K562 (cell line): Measurements from ENCODE around the gene ADAT3. TPM values are rescaled to one million over a fixed set of nuclear protein-coding genes. Genes with fewer than 3 reads are reported as not detected.

ENCODE experiments used
- ATAC-seq: fragments of 200-7000 bp; cut with Tn5 transposase; 3 replicates; pipeline ENCODE4 v1.9.1; 2020; ENCODE audit warnings: moderate library complexity
- BruUV-seq: library from RNA; stranded (reverse); fragments of 400-500 nt; replicated peaks from 2 replicates; lab custom pipeline; 2021; lab: Mats Ljungman, UMichigan
- CTCF ChIA-PET: fragments of 300-600 bp; formaldehyde crosslinking; extraction: SDS; loops from one replicate; lab custom pipeline; 2021; ENCODE audit warnings: low intra/inter-chr PET ratio; lab: Yijun Ruan, JAX
- POLR2A ChIA-PET: fragments of 300-600, 350-650 bp; sonication (Branson Sonifier 250); formaldehyde crosslinking; extraction: SDS; loops from one replicate; lab custom pipeline; 2021; ENCODE audit warnings: antibody characterized with exemption, inconsistent platforms; lab: Yijun Ruan, JAX
- DNase-seq, 4 experiments: peaks; one replicate each; pipeline versions ENCODE4 v3.0.0 to v3.0.0-alpha.2; 2011 to 2018; ENCODE audit warnings: low spot score in 3 of 4, mixed read lengths in 3 of 4; ENCODE audit errors: extremely low read depth in 1 of 4
- FAIRE-seq: peaks from 2 replicates; lab custom pipeline; 2011; peaks lifted over from hg19 to GRCh38; lab: Jason Lieb, UNC
- H2AFZ ChIP-seq: 2 replicates; pipeline ENCODE4 v1.6.0; 2011; ENCODE audit warnings: low read depth, low read length, control low read depth, inconsistent platforms
- H3K27ac ChIP-seq: fragments of 200-600 bp; 3 replicates; pipeline ENCODE4 v1.8.0; 2011; ENCODE audit warnings: low read depth, mild to moderate bottlenecking, control low read depth, inconsistent platforms, low read length, moderate library complexity, mixed read lengths; ENCODE audit errors: extremely low read depth
- H3K27me3 ChIP-seq, 2 experiments: fragments of 300-600 bp in 1 of 2; 2 replicates in 1 of 2; 3 replicates in 1 of 2; pipeline versions ENCODE4 v1.6.0 to v1.8.0; 2011; ENCODE audit warnings: inconsistent platforms in 2 of 2, low read length in 2 of 2, mild to moderate bottlenecking in 1 of 2, mixed read lengths in 1 of 2, moderate library complexity in 1 of 2; ENCODE audit not compliant: control insufficient read depth in 2 of 2, insufficient read depth in 2 of 2
- H3K36me3 ChIP-seq: fragments of 300-600 bp; 3 replicates; pipeline ENCODE4 v1.8.0; 2011; ENCODE audit warnings: mild to moderate bottlenecking, low read length, inconsistent platforms; ENCODE audit not compliant: control insufficient read depth, insufficient read depth
- H3K4me1 ChIP-seq, 2 experiments: fragments of 200-600 bp in 1 of 2; replicated peaks in 1 of 2; 2 replicates in 1 of 2; 3 replicates in 1 of 2; pipeline versions ENCODE4 v1.5.1 to v1.8.0; 2011; ENCODE audit warnings: inconsistent platforms in 2 of 2, low read length in 2 of 2, mild to moderate bottlenecking in 1 of 2, mixed read lengths in 1 of 2, moderate library complexity in 1 of 2; ENCODE audit not compliant: control insufficient read depth in 2 of 2, insufficient read depth in 2 of 2
- H3K4me2 ChIP-seq: 2 replicates; pipeline ENCODE4 v1.6.1; 2011; ENCODE audit warnings: low read length, control low read depth, inconsistent platforms, mixed read lengths; ENCODE audit not compliant: insufficient read depth
- H3K4me3 ChIP-seq: fragments of 200-600 bp; sonication (generic), shearing (Covaris generic); 2 replicates; pipeline ENCODE4 v1.5.1; 2016; ENCODE audit warnings: control low read depth, inconsistent platforms
- H3K79me2 ChIP-seq: fragments of 200-600 bp; 3 replicates; pipeline ENCODE4 v1.8.0; 2011; ENCODE audit warnings: low read length, inconsistent platforms; ENCODE audit not compliant: control insufficient read depth, insufficient read depth
- H3K9ac ChIP-seq, 2 experiments: 2 replicates each; pipeline versions ENCODE4 v1.6.0 to v1.6.1; 2011; ENCODE audit warnings: low read depth in 2 of 2, low read length in 2 of 2, control low read depth in 1 of 2, inconsistent platforms in 1 of 2, mild to moderate bottlenecking in 1 of 2, mixed read lengths in 1 of 2; ENCODE audit not compliant: insufficient read depth in 1 of 2
- H3K9me1 ChIP-seq: one replicate; pipeline ENCODE4 v1.6.0; 2011; ENCODE audit warnings: inconsistent platforms, mild to moderate bottlenecking, low read length, moderate library complexity; ENCODE audit not compliant: control insufficient read depth, insufficient read depth
- H3K9me3 ChIP-seq: replicated peaks from 2 replicates; pipeline ENCODE4 v1.5.1; 2011; ENCODE audit warnings: low read depth, low read length, inconsistent platforms; ENCODE audit not compliant: control insufficient read depth, insufficient read depth
- H4K20me1 ChIP-seq: replicated peaks from 2 replicates; pipeline ENCODE4 v1.6.1; 2011; ENCODE audit warnings: low read length, inconsistent platforms, mixed read lengths; ENCODE audit not compliant: control insufficient read depth, insufficient read depth
- BCOR ChIP-seq: fragments of 450-650 bp; IDR thresholded peaks from 2 replicates; pipeline ENCODE4 v1.6.1; 2016
- BRD4 ChIP-seq: fragments of 200-600 bp; sonication (generic); IDR thresholded peaks from 2 replicates; pipeline ENCODE4 v1.6.1; 2017; ENCODE audit warnings: inconsistent platforms
- CBFA2T2 ChIP-seq: fragments of 450-650 bp; conservative IDR thresholded peaks from 2 replicates; pipeline ENCODE4 v1.6.1; 2017; ENCODE audit warnings: mild to moderate bottlenecking
- CTCF ChIP-seq, 3 experiments: IDR thresholded peaks in 2 of 3; conservative IDR thresholded peaks in 1 of 3; 2 replicates each; pipeline ENCODE4 v1.5.1; 2011 to 2012; ENCODE audit warnings: low read length in 3 of 3, mild to moderate bottlenecking in 3 of 3, control low read depth in 2 of 3, improper control_type of control experiment in 1 of 3, inconsistent platforms in 1 of 3, low read depth in 1 of 3, mixed read lengths in 1 of 3, moderate library complexity in 1 of 3; ENCODE audit not compliant: insufficient read depth in 2 of 3
- EHMT2 ChIP-seq: fragments of 450-650 bp; IDR thresholded peaks from 2 replicates; pipeline ENCODE4 v1.6.1; 2018; ENCODE audit warnings: antibody characterized with exemption
- FIP1L1 ChIP-seq: fragments of 200-400 bp; formaldehyde crosslinking; IDR thresholded peaks from 2 replicates; pipeline ENCODE4 v1.6.1; 2018; ENCODE audit warnings: mild to moderate bottlenecking, low read depth, low read length; ENCODE audit not compliant: poor library complexity, severe bottlenecking
- HDAC1 ChIP-seq, 2 experiments: fragments of 450-650 bp; IDR thresholded peaks; 2 replicates each; pipeline ENCODE4 v1.6.1; 2016 to 2017; ENCODE audit warnings: inconsistent platforms in 1 of 2, mild to moderate bottlenecking in 1 of 2, moderate library complexity in 1 of 2
- HNRNPH1 ChIP-seq: fragments of 200-400 bp; formaldehyde crosslinking; optimal IDR thresholded peaks from 2 replicates; pipeline ENCODE3; 2017; ENCODE audit warnings: low read depth, mild to moderate bottlenecking, low read length, moderate library complexity
- KAT7 ChIP-seq: sonication (generic); formaldehyde crosslinking; IDR thresholded peaks from 2 replicates; pipeline ENCODE4 v1.8.0; 2022; ENCODE audit warnings: missing genetic modification reagents, mild to moderate bottlenecking, borderline replicate concordance
- NEUROD1 ChIP-seq: fragments of 150-350 bp; IDR thresholded peaks from 2 replicates; pipeline ENCODE4 v1.6.1; 2014; ENCODE audit warnings: borderline replicate concordance, low read length, low read depth; ENCODE audit not compliant: partially characterized antibody
- RBBP5 ChIP-seq: fragments of 200-600 bp; sonication (generic); IDR thresholded peaks from 2 replicates; pipeline ENCODE4 v1.6.1; 2012; ENCODE audit warnings: borderline replicate concordance, mild to moderate bottlenecking, low read length, control low read depth, inconsistent platforms; ENCODE audit not compliant: insufficient read depth, poor library complexity, severe bottlenecking
- RFX7 ChIP-seq: fragments of 250-450 bp; sonication (Bioruptor Pico); IDR thresholded peaks from 2 replicates; pipeline ENCODE4 v1.5.1; 2021; ENCODE audit warnings: mild to moderate bottlenecking
- SP2 ChIP-seq: IDR thresholded peaks from 2 replicates; pipeline ENCODE4 v1.6.1; 2011; ENCODE audit warnings: mild to moderate bottlenecking, low read depth, low read length, moderate library complexity; ENCODE audit not compliant: poor library complexity, severe bottlenecking; ENCODE audit errors: extremely low read depth
- SRSF9 ChIP-seq: fragments of 200-400 bp; formaldehyde crosslinking; IDR thresholded peaks from 2 replicates; pipeline ENCODE4 v1.6.1; 2017; ENCODE audit warnings: low read depth, low read length, borderline replicate concordance
- TAF9B ChIP-seq: fragments of 450-650 bp; IDR thresholded peaks from 2 replicates; pipeline ENCODE4 v1.6.1; 2018; ENCODE audit warnings: mild to moderate bottlenecking; ENCODE audit not compliant: partially characterized antibody
- ZFP36 ChIP-seq: fragments of 150-350 bp; IDR thresholded peaks from 2 replicates; pipeline ENCODE4 v1.6.1; 2018; ENCODE audit warnings: low read length, low read depth; ENCODE audit not compliant: partially characterized antibody
- ZNF224 ChIP-seq: sonication (generic); formaldehyde crosslinking; IDR thresholded peaks from 2 replicates; pipeline ENCODE4 v1.8.0; 2022; ENCODE audit warnings: mild to moderate bottlenecking, missing genetic modification reagents
- ZNF316 ChIP-seq: fragments of 450-650 bp; IDR thresholded peaks from 2 replicates; pipeline ENCODE4 v1.6.1; 2016
- ZNF764 ChIP-seq: fragments of 250-450 bp; sonication (Bioruptor Pico); IDR thresholded peaks from 2 replicates; pipeline ENCODE4 v1.4.0; 2020; ENCODE audit warnings: low read depth, mild to moderate bottlenecking, moderate library complexity
- WGBS: fragments of 100-300 bp; shearing (Covaris generic); methylation state at CpG from one replicate; pipeline ENCODE4 v1.1.6; 2016; ENCODE audit warnings: low coverage, mixed read lengths; ENCODE audit not compliant: insufficient coverage; ENCODE audit errors: missing lambda C conversion rate; 5-methylcytosine and 5-hydroxymethylcytosine counted together
- in situ Hi-C: fragments of 300-500 bp; cut with MboI; formaldehyde crosslinking; loops from 4 replicates; pipeline ENCODE4 v1.15.0; 2018; ENCODE audit warnings: inconsistent platforms, mixed read lengths
- intact Hi-C: fragments of 100-400 bp; cut with micrococcal nuclease; formaldehyde crosslinking; loops from 2 replicates; pipeline ENCODE4 v1.14.2; 2022
- polyA plus RNA-seq, 8 experiments: library from polyadenylated mRNA; depleted of rRNA in 4 of 8; stranded (reverse) in 5 of 8; unstranded in 3 of 8; fragments of >200 nt; fragmentation: Nextera tagmentation in 2 of 8; fragmentation: Illumina TruSeq in 1 of 8; extraction: Ambion mirVana in 2 of 8; extraction: Trizol in 1 of 8; gene quantifications; 2 replicates each; pipeline versions ENCODE4 v1.2.1 to v1.2.3, GENCODE V29; 2011 to 2014; ENCODE audit warnings: inconsistent platforms in 1 of 8, missing spikeins in 1 of 8
- total RNA-seq, 7 experiments: library from RNA; depleted of rRNA in 6 of 7; stranded (reverse); fragments of >200 nt in 6 of 7; fragmentation: Illumina TruSeq in 2 of 7; extraction: Trizol in 2 of 7; gene quantifications; 2 replicates each; pipeline versions ENCODE4 v1.2.1 to v1.2.3, GENCODE V29; 2011 to 2021; ENCODE audit warnings: low replicate concordance in 1 of 7

The ADAT3 gene
- total and polyA plus RNA-seq, 9 of the 15 experiments (the other 6 are each of a cell fraction or from before 2014, with no cell fraction given) = 0.67 to 15.6 (median 7.8) TPM; not detected in 4

- TF ChIP-seq EHMT2 = no peak
- TF ChIP-seq HNRNPH1 = no peak
- TF ChIP-seq ZNF224 (CRISPR knock-in tag) = no peak
- TF ChIP-seq FIP1L1 = no peak
- 0 out of 2 replicates have a peak, but pooled peaks have one; percentile 21 for TF ChIP-seq CBFA2T2
- TF ChIP-seq TAF9B = no peak
- TF ChIP-seq SRSF9 = no peak
- peak; percentile 73 for TF ChIP-seq ZNF316
- TF ChIP-seq ZNF764 = no peak
Observed at GRCh38 chr19:1858412-1859081, 46.7 kb upstream of the ADAT3 start (continued).

GRCh38 chr19:1859331-1859781, 45.8 kb upstream of the ADAT3 start:
- no TSS peak for BruUV-seq
- Histone ChIP-seq H3K9ac (peak overlapping the region in 1 of 2 experiments; percentile 97; a peak in 2 of 4 replicates), H3K4me2 (peak overlapping the region; percentile 82), H3K4me1 (peaks cover 53 to 83% of the 10 kb centered on the region in 2 experiments), H3K27ac (peak overlapping the region; percentile 58; the same call in 1 of the 3 replicates), H3K27me3 (no peaks in the 10 kb centered on the region), H3K4me3 (peak overlapping the region; percentile 95; the same call in 1 of the 2 replicates), H2AFZ (no peak overlapping the region), H3K36me3 (peaks cover 2% of the 10 kb centered on the region; the same call in 1 of the 3 replicates), H3K9me3 (no peaks in the 10 kb centered on the region), H3K9me1 (peaks cover 5% of the 10 kb centered on the region), H4K20me1 (peaks cover 30% of the 10 kb centered on the region), H3K79me2 (peaks cover 86% of the 10 kb centered on the region)
- CTCF ChIA-PET = no interaction called here
- FAIRE-seq (peak; percentile 70), ATAC-seq (no peak), DNase-seq (peak in 1 of 4 experiments; percentile 54)
- 12% methylated on average over 12 of the region's 18 CpGs for WGBS
- POLR2A ChIA-PET = no interaction called here
- intact Hi-C loops = no loop called here
- in situ Hi-C loops = no loop called here
- TF ChIP-seq RBBP5 (peak; percentile 17), CTCF (IDR thresholded peaks at IDR 0.05 in 2 of 3, conservative IDR thresholded peaks at IDR 0.05 in 1 of 3; ENCODE audit: insufficient read depth in 2 of 3, low read depth in 1 of 3, low read length in 3 of 3) (0 out of 6 replicates have a peak, but pooled peaks of 1 of the 3 experiments have one; percentile 1), RFX7 (CRISPR knock-in tag) (no peak), SP2 (no peak), ZFP36 (peak; percentile 80), HDAC1 (IDR thresholded peaks at IDR 0.05) (0 out of 4 replicates have a peak, but pooled peaks of 1 of the 2 experiments have one; percentile 39), KAT7 (0 out of 2 replicates have a peak, but pooled peaks have one; percentile 5), BCOR (peak; percentile 38; the same call in 1 of the 2 replicates), NEUROD1 (no peak), BRD4 (no peak)
